ENCODE measurements around the gene CIAPIN1. TPM values are rescaled to one million over a fixed set of nuclear protein-coding genes. Genes with fewer than 3 reads are reported as not detected.

Gene CIAPIN1
- total RNA-seq, 1 donor from 2014 or later, result 31.2 TPM

DNA sequence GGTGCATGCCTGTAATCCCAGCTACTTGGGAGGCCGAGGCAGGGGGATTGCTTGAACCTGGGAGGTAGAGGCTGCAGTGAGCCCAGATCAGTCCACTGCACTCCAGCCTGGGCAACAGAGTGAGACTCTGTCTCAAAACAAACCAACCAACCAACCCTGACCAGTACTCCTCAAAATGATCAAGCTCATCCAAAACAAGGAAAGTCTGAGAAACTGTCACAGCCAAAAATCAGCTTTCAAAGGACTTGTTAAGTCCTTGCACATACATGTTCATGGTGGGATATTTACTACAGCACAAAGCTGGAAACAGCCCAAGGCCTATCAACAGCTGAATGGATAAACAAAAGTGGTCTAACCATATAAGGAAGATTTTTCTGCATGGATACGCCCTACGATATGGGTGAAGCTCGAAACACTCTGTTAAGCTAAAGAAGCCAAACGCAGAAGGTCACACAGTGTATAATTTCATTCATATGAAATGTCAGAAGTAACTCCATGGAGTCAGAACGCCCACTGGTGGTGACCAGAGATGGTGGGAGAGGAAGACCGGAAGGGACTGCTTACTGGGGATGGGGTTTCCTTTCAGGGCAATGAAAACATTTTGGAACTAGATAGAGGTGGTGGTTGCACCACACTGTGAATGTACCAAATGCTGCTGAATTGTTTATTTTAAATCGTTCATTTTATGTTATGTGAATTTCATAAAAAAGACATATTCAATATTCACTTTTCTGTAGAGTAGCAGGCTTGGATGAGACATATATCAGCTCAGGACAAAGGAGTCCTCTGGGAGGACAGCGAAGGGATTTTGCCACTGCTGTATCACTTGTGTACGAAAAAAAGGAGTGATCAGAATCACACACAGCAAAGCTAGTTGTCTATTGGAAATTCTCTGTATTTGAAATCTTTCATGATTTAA, 24.9 kb downstream of the CIAPIN1 start:
- Histone ChIP-seq H3K4me3 (no peak overlapping the region), H3K36me3 (peaks cover 3% of the 10 kb centered on the region), H3K27ac (no peak overlapping the region), H3K9me3 (no peaks in the 10 kb centered on the region), H3K27me3 (no peaks in the 10 kb centered on the region), H3K4me1 (peaks cover 21% of the 10 kb centered on the region)
- ATAC-seq (peak; percentile 48), DNase-seq (no peak)
- intact Hi-C loops (cut with DNase I), result no loop called here
- TF ChIP-seq, protein P1, sequence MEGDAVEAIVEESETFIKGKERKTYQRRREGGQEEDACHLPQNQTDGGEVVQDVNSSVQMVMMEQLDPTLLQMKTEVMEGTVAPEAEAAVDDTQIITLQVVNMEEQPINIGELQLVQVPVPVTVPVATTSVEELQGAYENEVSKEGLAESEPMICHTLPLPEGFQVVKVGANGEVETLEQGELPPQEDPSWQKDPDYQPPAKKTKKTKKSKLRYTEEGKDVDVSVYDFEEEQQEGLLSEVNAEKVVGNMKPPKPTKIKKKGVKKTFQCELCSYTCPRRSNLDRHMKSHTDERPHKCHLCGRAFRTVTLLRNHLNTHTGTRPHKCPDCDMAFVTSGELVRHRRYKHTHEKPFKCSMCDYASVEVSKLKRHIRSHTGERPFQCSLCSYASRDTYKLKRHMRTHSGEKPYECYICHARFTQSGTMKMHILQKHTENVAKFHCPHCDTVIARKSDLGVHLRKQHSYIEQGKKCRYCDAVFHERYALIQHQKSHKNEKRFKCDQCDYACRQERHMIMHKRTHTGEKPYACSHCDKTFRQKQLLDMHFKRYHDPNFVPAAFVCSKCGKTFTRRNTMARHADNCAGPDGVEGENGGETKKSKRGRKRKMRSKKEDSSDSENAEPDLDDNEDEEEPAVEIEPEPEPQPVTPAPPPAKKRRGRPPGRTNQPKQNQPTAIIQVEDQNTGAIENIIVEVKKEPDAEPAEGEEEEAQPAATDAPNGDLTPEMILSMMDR (IDR thresholded peaks at IDR 0.05), result peak; percentile 60

DNA sequence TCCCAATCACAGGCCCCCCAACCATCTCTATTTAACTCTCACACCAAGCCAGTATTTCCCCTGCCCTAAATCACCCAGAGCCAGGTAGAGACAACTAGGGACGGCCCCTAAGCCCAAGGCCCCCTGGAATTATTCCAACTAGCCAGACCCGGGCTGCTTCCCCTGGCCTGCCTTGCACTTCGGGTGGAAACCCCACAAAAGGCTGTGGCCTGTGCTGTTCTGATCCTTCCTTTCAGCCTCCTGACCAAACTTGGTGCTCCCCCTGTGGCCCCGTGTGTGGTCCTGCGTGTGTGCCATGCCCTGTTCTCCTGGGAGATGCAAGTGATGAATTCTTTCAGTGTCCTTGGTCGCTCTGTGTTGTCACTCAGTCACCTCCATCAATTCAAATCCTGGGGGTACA, 27.7 kb downstream of the CIAPIN1 start:
- intact Hi-C loops (cut with DNase I), result no loop called here

DNA sequence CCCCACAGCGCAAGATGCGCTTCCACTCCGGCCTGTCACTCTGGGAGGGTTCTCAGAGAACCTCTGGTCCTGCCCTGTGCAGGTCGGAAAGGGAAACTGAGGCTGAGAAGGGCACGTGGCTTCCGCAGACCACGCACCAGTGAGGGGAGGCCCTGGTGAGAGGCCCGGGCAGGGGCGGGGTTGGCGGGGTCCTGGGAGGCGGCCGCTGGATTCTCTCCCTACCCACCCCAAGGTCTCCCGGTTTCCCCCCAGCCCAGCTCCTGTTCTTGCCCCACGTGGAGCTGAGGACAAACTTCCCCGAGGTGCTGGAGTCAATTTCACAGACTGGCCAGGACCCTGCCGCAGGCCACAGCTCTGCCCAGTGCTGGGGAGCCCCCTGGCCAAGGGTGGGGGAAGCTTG, 31.1 kb downstream of the CIAPIN1 start:
- TF ChIP-seq, protein P1 (IDR thresholded peaks at IDR 0.05), result no peak
- DNase-seq, result no peak
- H3K4me3 ChIP-seq, result no peak overlapping the region
- no peaks in the 10 kb centered on the region for H3K27me3 ChIP-seq
- no peaks in the 10 kb centered on the region for H3K36me3 ChIP-seq
- H3K4me1 ChIP-seq, result peaks cover 23% of the 10 kb centered on the region
- H3K9me3 ChIP-seq, result no peaks in the 10 kb centered on the region
- no peak for ATAC-seq
- no peak overlapping the region for H3K27ac ChIP-seq
- intact Hi-C loops (cut with DNase I), result loop anchor here (2.0 kb wide), 1 partner anchor 115 kb away; no protein-coding TSS in a partner anchor

More for the DNA sequence above, 27.7 kb downstream of the CIAPIN1 start:
- TF ChIP-seq, protein P1 (IDR thresholded peaks at IDR 0.05), result no peak
- Histone ChIP-seq H3K36me3 (no peaks in the 10 kb centered on the region), H3K27me3 (no peaks in the 10 kb centered on the region), H3K4me3 (no peak overlapping the region), H3K9me3 (no peaks in the 10 kb centered on the region), H3K4me1 (peaks cover 32% of the 10 kb centered on the region), H3K27ac (no peak overlapping the region)
- no peak for DNase-seq
- ATAC-seq, result no peak

DNA sequence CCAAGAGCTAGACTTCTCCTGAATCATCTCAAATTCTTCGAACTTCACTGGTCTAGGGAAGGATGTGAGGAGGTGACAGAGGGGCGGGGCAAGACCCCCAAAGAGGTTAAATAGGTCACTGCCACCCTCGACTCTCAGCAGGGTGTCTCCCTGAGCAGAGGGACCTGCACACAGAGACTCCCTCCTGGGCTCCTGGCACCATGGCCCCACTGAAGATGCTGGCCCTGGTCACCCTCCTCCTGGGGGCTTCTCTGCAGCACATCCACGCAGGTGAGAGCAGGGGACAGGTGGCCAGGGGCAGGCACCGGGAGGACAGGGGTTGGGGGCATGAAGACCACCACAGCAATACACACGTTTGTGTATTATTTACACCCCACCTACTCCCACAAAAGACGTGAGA, 33.5 kb downstream of the CIAPIN1 start:
- no peaks in the 10 kb centered on the region for H3K36me3 ChIP-seq
- intact Hi-C loops (cut with DNase I), result no loop called here
- H3K4me3 ChIP-seq, result no peak overlapping the region
- no peak for DNase-seq
- no peak for ATAC-seq
- H3K27me3 ChIP-seq, result no peaks in the 10 kb centered on the region
- H3K4me1 ChIP-seq, result peaks cover 32% of the 10 kb centered on the region
- no peaks in the 10 kb centered on the region for H3K9me3 ChIP-seq
- H3K27ac ChIP-seq, result no peak overlapping the region
- TF ChIP-seq, protein P1 (IDR thresholded peaks at IDR 0.05), result no peak

DNA sequence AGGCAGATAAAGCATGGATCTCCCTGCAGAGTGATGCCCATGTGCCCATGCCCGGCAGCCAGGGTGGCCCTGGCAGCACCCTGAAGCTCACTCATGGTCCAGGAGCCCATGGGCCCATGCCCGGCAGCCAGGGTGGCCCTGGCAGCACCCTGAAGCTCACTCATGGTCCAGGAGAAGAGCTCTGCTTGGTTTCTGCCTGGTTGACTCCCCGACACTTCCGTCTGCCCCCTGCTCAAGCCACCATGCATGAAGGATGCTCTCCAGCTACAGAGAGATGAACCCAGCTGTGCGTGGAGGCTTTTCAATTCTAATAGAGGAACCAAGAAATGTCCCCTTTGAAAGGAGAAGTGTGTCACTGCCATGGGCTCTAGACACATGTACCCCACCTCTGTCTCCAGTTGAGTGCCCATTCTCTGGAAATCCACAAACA, 33.9 kb downstream of the CIAPIN1 start:
- ATAC-seq (no peak), DNase-seq (no peak)
- no peaks in the 10 kb centered on the region for H3K27me3 ChIP-seq
- peaks cover 32% of the 10 kb centered on the region for H3K4me1 ChIP-seq
- H3K9me3 ChIP-seq, result no peaks in the 10 kb centered on the region
- TF ChIP-seq, protein P1 (IDR thresholded peaks at IDR 0.05), result no peak
- intact Hi-C loops (cut with DNase I), result no loop called here
- no peaks in the 10 kb centered on the region for H3K36me3 ChIP-seq
- no peak overlapping the region for H3K4me3 ChIP-seq
- H3K27ac ChIP-seq, result no peak overlapping the region

Measured in upper lobe of right lung (tissue), 1 donor.